Cardiac fibroblast (primary cell): ENCODE measurements around the gene SPATC1L.

Source experiments
- DNase-seq, 2 donors: peaks; one replicate each; pipeline versions ENCODE4 v3.0.0 to v3.0.0-alpha.2; 2010; ENCODE audit warnings: low read depth in 2 of 2
- H3K4me3 ChIP-seq, 2 donors: replicated peaks in 1 of 2; 1 replicate in 1 of 2; 2 replicates in 1 of 2; pipeline ENCODE4 v1.5.1; 2011; ENCODE audit warnings: low read depth in 2 of 2, low read length in 2 of 2, mild to moderate bottlenecking in 2 of 2, moderate library complexity in 1 of 2
- TF ChIP-seq, protein P1 (sequence below): IDR thresholded peaks from one replicate; pipeline ENCODE4 v1.5.1; 2011; ENCODE audit warnings: low read depth, mild to moderate bottlenecking, low read length, inconsistent platforms

The SPATC1L gene

DNA sequence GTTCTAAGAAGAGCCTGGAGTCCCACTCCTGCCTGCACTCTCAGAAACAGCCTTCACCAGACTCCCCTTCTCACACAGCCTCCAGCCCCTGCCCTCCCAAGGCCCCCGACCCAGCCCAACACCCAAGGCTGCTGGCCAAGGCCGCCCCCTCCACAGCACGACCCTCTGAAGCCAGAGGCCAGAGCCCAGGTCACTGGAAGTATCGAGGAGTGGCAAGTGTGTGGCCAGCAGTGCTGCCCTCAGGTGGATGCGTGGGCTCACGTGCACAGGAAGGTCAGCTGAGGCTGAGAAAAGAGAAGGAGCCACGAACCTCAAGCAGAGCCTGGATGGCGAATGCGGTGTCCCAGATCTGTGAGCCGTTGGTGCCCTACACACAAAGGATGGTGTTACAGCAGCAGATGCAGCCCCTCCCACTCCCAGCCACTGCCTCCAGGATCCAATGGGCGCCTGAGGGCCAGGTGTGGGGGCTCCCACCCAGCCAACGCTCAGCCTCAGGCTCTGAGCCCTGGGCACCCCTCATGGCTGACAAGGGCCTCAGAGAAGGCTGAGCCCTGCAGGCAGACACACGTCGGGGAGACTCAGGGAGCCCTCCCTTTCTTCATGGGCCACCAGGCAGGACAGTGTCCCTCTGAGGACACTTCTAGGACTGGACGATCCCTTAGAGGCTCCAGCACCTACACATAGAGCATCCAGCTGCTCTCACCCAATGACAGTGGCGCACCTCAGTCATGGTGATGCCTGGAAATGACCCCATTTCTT lies 26.3 kb upstream of the SPATC1L start:
- TF ChIP-seq, protein P1, sequence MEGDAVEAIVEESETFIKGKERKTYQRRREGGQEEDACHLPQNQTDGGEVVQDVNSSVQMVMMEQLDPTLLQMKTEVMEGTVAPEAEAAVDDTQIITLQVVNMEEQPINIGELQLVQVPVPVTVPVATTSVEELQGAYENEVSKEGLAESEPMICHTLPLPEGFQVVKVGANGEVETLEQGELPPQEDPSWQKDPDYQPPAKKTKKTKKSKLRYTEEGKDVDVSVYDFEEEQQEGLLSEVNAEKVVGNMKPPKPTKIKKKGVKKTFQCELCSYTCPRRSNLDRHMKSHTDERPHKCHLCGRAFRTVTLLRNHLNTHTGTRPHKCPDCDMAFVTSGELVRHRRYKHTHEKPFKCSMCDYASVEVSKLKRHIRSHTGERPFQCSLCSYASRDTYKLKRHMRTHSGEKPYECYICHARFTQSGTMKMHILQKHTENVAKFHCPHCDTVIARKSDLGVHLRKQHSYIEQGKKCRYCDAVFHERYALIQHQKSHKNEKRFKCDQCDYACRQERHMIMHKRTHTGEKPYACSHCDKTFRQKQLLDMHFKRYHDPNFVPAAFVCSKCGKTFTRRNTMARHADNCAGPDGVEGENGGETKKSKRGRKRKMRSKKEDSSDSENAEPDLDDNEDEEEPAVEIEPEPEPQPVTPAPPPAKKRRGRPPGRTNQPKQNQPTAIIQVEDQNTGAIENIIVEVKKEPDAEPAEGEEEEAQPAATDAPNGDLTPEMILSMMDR = no peak

DNA sequence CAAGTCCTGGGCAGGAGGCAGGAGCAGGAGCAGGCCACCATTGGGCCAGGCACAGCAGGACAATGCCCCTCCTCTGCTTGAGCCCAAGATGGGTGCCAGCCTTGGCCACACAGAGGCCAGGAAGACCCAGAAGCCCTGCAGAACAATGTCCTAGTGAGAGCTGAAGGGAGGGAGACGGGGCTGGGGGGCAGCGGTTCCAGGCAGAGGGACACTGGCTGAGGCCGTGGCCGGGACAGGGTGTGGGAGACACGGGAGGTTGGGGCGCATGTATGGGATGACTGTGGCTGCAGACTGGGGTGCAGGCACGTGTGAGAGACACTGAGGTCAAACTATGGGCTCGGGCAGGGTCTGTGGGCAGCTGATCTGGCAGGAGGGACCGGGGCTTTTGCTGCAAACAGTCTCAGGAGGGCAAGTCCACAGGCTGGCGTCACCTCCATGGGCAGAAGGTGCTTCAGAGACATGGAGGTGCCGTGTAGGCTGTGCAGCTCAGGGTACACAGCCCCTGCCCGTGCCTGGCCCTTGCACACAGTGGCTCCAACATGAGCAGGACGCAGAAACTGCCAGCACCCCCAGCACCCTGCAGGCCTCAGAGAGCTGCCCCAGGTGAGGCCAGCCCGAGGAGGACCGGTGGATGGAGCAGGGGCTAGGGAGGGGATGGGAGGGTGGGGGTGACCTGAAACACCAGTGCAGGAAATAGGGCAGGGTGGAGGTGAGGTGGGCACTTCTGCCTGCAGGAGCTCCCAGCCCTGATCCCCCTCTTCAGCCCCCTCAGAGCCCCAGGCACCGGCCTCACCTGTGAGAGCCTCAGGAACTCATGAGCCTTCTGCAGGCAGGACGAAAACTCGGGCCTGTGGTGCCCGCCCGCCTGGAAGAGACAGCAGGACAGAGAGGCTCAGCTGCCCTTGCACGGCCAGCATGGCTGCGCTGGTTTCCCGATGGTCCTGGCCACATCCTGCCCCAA lies 24.8 kb upstream of the SPATC1L start:
- no peak for DNase-seq
- TF ChIP-seq, protein P1 = no peak
- H3K4me3 ChIP-seq = no peak overlapping the region

More for the DNA sequence above, 26.3 kb upstream of the SPATC1L start:
- no peak overlapping the region for H3K4me3 ChIP-seq
- no peak for DNase-seq

DNA sequence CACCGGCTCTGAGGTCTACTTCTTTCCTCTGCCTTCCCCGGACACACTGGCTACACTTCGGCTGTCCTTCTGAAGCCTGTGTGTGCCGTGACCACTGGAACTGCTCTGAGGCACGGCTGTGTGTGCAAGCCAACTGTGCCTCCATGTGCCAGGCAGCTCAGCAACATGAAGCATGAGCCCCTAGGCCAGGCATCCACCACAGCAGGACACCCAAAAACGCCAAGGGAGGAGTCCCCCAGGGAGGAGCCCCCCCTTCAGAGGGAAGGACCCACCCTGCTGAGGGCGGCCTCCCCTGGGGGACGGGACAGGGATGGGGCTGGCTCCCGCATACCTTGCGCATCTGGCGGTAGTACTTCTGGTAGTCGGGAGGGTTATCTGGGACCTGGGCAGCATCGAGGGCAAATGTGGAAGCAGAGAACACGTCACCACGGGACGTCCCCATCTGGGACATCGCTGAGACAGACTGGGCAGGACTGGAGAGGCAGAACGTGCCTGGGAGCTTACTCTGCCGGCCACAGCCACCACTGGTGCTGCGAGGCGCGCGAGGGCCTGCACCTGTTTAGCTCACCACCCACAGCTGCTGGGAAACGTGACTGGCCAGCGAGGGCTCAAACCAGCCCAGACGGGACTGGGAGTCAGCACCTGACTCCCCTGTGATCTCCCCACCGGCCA lies 23.8 kb upstream of the SPATC1L start:
- no peak for DNase-seq
- no peak overlapping the region for H3K4me3 ChIP-seq
- TF ChIP-seq, protein P1 = no peak

DNA sequence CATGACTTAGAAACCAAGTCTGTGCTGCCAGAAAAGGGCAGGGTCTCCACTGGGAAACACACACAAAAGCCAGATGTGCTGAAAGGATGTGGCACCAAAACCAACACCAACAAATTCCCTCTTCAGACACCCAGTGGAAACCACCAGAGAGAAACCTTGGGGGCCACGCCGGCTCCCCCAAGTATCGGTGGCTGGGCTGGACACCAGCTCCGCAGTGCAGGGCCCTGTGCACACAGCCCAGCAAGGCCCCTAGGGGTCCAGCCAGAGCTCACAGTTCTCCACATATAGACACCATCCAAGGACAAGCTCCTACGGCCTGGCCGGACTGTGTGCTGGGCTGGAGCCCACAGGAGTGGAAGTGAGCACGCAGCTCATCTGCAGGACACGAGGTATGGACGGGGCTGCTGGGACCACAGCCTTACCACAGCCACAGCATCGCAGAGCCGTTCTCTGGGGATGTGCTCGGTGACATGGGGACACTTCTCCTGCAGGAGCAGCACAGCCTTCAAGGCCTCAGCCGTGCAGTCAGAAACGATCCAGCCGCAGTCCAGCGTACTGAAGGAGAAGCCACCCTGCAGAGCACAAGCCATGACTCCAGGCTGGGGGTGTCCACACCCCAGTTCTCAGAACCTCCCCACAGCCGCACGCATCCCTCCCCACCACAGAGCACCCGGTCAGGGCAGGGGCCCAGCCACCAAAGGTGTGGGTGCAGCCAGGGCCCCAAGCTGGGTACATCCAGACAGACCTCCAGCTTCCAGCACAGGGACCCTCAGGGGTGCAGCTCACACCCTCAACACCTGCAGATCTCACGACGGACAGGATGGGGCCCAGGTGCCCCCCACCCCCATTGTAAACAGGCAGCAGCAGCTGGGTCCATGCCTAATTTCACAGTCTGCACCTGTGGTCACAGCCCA lies 23.0 kb upstream of the SPATC1L start:
- H3K4me3 ChIP-seq = no peak overlapping the region
- no peak for DNase-seq
- TF ChIP-seq, protein P1 = no peak

DNA sequence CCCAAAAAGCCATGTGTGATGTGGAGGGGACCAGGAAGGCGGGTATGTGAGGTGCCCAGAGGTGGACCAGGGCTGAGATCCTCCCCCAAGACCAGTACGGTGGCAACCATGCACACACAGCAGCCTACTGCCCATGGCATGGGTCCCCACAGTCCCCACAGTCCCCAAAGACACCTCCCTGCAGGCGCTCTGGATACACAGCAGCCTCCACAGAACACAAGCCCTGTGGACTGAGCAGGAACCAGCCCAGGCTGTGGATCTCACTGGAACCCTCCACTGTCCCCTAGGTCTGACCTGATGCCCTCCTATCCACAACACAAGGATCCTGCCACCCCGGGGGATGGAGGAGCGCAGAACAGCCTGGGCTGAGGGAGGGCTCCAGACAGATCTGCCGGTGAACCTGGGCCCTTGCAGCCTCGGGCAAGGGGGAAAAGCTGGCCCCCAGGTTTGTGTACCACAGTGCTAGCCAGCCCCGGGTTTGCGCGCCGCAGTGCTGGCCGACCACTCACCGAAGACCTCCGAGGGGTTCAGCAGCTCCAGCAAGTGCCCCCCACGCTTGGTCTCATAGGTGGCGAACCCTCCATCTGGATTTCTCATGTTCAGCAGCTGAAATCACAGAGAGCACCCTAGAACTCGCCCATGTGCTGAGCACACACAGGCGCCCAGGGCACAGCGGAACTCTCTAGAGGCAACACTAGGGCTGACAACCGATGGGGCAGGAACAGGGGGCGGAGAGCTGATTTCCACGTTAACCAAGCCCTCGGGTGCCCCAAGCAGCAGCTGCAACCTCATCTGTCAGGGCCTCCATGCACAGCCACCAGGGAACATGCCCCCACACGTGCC lies 22.1 kb upstream of the SPATC1L start:
- TF ChIP-seq, protein P1 = no peak

More for the DNA sequence above, 22.1 kb upstream of the SPATC1L start:
- no peak for DNase-seq
- H3K4me3 ChIP-seq = no peak overlapping the region
